ENCODE data around the gene KLHDC4.
"Not testable (repeated sequence)": the region's sequence is repeated elsewhere in the genome, so short reads cannot be mapped to it uniquely, and the experiment has no call there.

The KLHDC4 gene

DNA sequence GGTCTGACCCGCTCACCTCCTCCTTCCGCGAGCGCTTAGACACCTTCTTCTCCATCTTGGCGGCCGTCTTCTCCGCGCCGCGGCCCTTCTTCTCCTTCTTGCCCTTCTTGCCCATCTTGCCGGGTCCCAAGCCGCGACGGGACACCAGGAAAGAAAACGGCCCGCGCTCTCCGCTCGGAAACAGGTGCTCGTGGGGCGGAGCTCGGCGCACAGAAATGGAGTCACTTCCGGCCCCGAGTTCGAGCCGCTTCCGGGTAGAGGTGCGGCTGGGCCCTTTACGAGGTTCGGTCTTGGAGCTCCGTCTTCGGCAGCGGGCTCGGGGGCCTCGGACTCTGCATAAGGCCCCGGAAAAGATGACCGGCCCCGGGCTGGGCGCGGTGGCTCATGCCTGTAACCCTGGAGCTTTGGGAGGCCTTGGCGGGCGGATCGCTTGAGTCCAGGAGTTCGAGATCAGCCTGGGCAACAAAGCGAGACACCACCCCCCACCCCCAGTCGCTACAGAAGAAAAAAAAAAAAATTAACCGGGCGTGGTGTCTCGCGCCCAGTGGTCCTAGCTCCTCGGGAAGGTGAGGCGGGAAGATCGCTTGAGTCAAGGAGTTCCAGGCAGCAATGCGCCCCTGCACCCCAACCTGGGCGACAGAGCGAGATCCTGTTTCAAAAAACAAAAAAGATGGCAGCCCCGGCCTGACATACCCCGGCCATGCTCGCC is at the start of gene KLHDC4:
TSS of gene KLHDC4 (minus strand) at position 211 of the 709 bp plus-strand sequence. CDS start at position 115, 96 bp downstream.
- DNase-seq (ENCODE audit: low read depth): peak; percentile 86
- TF ChIP-seq, protein P1, sequence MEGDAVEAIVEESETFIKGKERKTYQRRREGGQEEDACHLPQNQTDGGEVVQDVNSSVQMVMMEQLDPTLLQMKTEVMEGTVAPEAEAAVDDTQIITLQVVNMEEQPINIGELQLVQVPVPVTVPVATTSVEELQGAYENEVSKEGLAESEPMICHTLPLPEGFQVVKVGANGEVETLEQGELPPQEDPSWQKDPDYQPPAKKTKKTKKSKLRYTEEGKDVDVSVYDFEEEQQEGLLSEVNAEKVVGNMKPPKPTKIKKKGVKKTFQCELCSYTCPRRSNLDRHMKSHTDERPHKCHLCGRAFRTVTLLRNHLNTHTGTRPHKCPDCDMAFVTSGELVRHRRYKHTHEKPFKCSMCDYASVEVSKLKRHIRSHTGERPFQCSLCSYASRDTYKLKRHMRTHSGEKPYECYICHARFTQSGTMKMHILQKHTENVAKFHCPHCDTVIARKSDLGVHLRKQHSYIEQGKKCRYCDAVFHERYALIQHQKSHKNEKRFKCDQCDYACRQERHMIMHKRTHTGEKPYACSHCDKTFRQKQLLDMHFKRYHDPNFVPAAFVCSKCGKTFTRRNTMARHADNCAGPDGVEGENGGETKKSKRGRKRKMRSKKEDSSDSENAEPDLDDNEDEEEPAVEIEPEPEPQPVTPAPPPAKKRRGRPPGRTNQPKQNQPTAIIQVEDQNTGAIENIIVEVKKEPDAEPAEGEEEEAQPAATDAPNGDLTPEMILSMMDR (IDR thresholded peaks at IDR 0.05; ENCODE audit: low read length, missing control alignments): no peak
- peak within 1 kb of the TSS; percentile 84 for H3K4me3 ChIP-seq (replicated peaks; ENCODE audit: low read depth, low read length)

DNA sequence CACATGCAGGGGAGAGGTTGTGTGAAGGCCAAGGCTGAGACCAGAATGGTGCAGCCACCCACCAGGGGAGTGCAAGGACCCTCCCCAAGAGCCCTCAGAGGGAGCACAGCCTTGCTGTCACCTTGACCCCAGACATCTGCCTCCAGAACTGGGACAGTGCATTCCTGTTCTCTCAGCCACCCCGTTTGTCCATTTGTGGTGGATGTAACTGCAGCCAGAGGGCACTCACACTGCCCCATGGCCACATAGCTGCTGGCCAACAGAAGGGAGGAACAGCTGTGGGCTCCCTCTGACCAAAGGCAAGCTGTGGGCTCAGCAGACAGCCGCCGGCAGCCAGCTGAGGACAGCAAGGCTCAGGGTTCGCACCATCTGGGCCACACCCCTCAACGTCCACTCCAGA is 49.8 kb upstream of the KLHDC4 start:
- H3K4me3 ChIP-seq (replicated peaks; ENCODE audit: low read depth, low read length): no peak overlapping the region
- TF ChIP-seq, protein P1 (IDR thresholded peaks at IDR 0.05; ENCODE audit: low read length, missing control alignments): no peak
- no peak for DNase-seq (ENCODE audit: low read depth)

DNA sequence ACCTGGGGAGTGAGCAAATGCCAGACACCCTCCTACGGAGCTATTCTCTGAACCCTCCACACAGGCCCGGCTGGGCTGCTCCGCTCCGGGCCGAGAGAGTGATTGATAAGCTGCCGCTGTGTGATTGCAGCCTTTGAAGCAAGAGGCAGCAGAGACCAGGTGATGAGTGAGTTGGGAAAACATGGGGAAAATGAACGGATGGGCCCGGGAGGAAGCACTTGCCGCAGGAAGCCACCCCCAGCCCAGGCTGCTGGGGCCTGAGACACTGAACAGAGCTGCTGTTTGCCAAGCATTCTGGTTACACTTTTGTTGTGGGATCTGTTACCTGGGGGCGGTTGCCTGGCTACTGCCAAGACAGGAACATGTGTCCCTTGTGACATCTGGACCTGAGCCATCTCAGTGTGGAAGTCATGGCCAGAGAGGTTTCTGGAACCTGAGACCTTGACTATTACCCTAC is 46.4 kb upstream of the KLHDC4 start:
- H3K4me3 ChIP-seq (replicated peaks; ENCODE audit: low read depth, low read length): no peak overlapping the region

DNA sequence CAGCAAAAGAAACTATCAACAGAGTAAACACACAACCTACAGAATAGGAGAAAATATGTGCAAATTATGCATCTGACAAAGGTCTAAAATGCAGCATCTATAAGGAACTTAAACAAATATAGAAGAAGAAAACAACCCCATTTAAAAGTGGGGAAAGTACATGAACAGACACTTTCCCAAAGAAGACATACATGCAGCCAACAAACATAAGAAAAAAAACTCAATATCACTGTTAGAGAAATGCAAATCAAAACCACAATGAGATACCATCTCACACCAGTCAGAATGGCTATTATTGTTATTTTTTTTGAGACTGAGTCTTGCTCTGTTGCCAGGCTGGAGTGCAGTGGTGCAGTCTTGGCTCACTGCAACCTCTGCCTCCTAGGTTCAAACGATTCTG is 45.7 kb upstream of the KLHDC4 start:
- H3K4me3 ChIP-seq (replicated peaks; ENCODE audit: low read depth, low read length); DNase-seq (ENCODE audit: low read depth): not testable (repeated sequence)

More for the DNA sequence above, 46.4 kb upstream of the KLHDC4 start:
- TF ChIP-seq, protein P1 (IDR thresholded peaks at IDR 0.05; ENCODE audit: low read length, missing control alignments): no peak
- DNase-seq (ENCODE audit: low read depth): no peak

DNA sequence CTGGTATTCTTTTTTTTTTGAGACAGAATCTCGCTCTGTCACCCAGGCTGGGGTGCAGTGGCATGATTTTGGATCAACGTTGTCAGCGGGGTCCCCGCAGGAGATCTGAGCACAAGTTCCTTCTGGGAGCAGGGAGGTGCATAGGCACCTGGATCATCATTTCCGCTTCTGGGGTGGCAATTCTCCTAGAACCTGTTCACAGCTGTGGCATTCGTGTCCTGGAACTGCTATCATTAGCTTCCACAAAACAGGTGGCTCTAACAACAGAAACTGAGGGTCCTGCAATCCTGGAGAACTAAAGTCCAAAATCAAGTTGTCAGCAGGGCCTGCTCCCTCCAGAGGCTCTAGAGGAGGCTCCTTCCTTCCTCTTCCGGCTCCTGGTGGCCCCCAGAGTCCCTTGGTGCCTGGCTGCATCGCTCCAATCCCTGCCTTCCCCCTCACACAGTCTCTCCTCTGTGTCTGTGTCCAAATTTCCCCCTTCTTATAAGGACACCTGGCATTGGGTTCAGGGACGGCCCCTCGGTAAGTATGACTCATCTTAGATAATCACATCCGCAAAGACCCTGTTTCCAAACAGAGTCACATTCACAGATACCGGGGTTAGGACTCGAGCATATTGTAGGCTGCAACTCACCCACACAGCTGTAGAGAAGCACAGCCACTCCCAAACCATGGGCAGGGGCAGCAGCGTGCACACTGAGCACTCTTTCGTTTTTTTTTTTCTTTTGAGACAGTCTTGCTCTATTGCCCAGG is 43.5 kb upstream of the KLHDC4 start:
- TF ChIP-seq, protein P1 (IDR thresholded peaks at IDR 0.05; ENCODE audit: low read length, missing control alignments): no peak
- DNase-seq (ENCODE audit: low read depth): peak; percentile 19
- no peak overlapping the region for H3K4me3 ChIP-seq (replicated peaks; ENCODE audit: low read depth, low read length)

DNA sequence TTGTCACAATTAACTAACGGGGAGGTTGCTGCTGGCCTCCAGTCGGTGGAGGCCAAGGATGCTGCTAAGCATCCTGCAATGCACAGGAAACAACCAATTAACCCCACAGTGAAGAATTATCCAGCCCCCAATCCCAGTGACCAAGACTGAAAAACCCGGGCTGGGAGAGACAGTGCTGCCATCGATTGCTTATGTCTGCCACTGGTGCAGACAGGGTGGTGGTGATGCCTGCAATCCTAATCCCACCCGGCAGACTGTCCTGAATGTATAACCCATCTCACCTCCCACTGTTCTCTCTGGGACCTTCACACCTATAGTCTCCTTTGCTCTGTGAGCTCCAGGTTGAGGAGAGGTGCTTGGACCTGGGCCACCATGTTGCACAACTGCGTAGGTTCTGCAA is 42.3 kb upstream of the KLHDC4 start:
- no peak for DNase-seq (ENCODE audit: low read depth)
- TF ChIP-seq, protein P1 (IDR thresholded peaks at IDR 0.05; ENCODE audit: low read length, missing control alignments): no peak
- no peak overlapping the region for H3K4me3 ChIP-seq (replicated peaks; ENCODE audit: low read depth, low read length)
